Ecto neural progenitor cell (in vitro differentiated cells): ENCODE measurements around the gene MRPL19.

Experiments used
- DNase-seq: peaks from one replicate; pipeline ENCODE4 v3.0.0-alpha.2; 2018; ENCODE audit warnings: low spot score

Gene MRPL19

DNA sequence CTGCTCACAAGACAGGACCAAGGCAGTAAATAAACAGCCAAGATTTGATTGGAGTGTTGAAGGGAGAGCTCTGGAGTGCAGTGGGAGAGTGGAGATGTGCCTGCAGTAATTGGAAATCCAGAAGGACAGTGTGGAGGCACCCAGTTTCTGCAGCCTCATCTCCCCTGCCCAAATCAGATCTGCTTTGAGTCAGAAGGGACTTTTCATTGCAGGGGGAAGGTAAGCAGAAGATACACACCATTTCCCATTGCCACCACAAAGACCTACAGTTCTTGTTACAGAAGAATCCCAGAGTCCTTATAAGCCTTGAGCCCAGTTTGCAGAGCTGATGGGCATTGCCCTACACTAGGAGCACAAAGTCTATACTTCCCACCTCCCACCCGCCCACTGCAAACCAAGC lies 91.4 kb downstream of the MRPL19 start:
- DNase-seq = no peak
